Stimulated activated CD4-positive, alpha-beta T cell treated with anti-CD3 and anti-CD28 coated beads, Interleukin-12 subunit alpha, Interleukin-12 subunit beta, amount 100 ng/mL, for 48 hours (primary cell): ENCODE data around the gene ZRANB1.

Experiments
- DNase-seq, 3 donors: peaks; one replicate each; pipeline ENCODE4 v3.0.0-alpha.2; 2020; ENCODE audit warnings: low read depth in 2 of 3, low spot score in 1 of 3

The ZRANB1 gene

GRCh38 chr10:125033146-125033924, 91.4 kb downstream of the ZRANB1 start:
- DNase-seq: no peak

DNA sequence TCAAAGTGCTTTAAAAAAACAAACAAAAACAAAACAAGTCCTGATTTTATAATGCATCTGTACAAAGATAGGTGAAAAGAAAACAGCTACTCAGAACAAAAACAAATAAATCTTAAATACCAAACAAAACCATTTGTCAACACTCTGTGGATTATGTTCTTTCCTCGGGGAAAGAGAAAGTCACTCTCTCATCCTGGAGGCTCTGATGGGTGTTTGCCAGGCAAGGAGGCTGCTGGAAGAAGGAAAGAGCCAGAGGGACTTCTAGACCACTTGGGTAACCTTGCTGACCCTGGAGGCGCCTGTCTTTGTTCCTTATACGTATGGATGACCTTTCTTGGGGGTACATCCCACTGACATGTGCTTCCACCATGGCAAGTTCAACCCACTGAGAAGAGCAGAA, 92.8 kb downstream of the ZRANB1 start:
- no peak for DNase-seq

DNA sequence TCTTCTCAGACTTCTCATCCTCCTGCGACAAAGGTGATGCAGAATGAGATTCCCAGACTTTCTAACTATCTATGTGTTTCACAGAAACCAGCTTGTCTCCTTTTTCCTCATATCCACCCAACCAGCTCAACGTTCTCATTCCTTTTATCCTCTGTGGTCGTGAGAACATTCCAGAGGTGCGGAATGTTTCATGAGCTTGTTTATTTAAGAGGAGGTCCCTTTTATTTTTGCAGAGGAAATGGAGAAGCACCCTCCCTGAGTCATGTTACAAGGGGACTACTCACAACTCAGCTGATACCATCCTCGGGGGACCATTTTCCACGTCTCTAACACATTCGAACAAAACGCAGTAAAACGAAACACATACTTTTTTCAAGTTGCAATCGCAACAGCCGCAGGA, 93.2 kb downstream of the ZRANB1 start:
- no peak for DNase-seq

GRCh38 chr10:125035588-125036295, 93.8 kb downstream of the ZRANB1 start:
- no peak for DNase-seq

GRCh38 chr10:125037145-125037877, 95.4 kb downstream of the ZRANB1 start:
- DNase-seq: no peak
